NOMO-1 treated with dmso at 0.1 percent for 144 hours (cell line): ENCODE measurements around the gene ELAVL3.
"Not testable (repeated sequence)": the region's sequence is repeated elsewhere in the genome, so short reads cannot be mapped to it uniquely, and the experiment has no call there.

Experiments
- DNase-seq: peaks from one replicate; lab custom pipeline; 2025; ENCODE audit not compliant: unreplicated experiment; lab: John Stamatoyannopoulos, UW

ELAVL3 gene

DNA sequence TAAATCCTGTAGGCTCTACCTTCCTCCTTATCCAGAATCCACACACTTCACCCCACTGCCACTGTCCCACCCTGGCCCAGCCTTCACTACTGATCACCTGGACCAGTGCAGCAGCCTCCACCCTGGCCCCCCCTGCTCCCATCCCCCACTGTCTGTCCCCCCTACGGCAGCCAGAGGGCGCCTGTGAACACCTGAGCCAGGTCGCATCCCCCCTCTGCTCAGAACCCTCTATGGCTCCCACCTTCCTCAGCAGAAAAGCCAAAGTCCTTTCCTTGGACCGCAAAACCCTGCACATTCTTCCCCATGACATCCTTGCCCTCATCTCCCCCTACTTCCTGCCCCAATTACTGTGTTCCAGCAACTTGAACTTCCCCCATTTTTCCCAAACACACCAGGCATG lies 20.6 kb downstream of the ELAVL3 start:
- DNase-seq: no peak

DNA sequence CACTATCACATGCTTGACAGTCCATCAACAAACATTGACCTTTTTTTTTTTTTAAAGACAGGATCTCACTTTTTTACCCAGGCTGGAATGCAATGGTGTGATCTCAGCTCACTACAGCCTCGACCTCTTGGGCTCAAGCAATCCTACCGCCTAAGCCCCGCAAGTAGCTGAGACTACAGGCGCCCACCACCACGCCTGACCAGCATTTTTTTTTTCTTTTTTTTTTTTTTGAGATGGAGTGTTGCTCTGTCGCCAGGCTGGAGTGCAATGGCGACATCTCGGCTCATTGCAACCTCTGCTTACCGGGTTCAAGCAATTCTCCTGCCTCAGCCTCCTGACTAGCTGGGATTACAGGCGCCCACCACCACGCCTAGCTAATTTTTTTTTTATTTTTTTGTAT lies 21.9 kb downstream of the ELAVL3 start:
- not testable (repeated sequence) for DNase-seq

DNA sequence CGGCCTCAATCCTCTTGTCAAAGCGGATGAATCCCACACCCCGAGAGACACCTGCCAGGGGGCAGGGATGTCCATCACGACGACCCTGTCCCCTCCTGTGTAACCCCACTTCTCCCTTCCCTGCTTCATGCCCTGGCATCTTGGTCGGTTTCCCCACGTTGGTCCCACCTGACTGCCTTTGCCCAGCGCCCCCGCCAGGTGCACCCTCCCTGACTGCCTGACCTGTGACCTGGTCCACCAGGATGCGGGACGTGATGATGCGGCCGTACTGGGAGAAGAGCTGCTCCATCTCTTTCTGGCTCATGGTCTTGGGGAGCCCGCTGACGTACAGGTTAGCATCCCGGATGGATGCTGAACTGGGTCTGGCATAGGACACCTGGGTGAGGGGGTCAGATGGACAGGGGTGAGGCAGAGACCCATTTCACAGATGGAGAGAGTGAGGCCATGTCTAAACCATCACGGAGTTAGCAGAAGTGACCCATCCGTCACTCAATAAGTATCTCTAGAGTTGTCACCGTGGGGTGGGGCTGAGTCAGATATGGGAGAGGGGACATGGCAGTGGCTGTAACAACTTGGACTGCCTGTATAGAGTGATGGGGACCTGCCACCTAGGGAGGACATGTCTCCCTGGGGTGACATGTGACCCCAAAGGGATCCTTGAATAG lies 22.5 kb downstream of the ELAVL3 start:
- DNase-seq: no peak

DNA sequence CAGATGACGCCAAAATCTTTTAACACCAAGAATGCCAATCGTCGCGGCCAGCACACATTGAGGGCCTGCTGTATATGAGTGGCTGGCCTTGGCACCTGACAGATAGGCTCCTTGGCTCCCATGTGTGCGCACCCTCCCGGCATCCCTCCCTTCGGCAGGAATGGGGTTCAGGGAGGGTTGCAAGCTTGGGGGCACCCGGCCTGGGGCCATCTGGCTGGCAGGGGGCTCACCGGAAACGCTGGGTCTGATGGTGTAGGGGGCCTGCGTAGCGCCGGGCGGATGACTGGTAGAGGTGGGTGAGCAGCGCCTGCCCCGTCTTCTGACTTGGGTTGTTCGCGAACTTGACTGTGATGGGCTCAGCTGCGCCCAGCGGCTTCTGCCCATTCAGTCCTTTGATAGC lies 23.0 kb downstream of the ELAVL3 start:
- no peak for DNase-seq

DNA sequence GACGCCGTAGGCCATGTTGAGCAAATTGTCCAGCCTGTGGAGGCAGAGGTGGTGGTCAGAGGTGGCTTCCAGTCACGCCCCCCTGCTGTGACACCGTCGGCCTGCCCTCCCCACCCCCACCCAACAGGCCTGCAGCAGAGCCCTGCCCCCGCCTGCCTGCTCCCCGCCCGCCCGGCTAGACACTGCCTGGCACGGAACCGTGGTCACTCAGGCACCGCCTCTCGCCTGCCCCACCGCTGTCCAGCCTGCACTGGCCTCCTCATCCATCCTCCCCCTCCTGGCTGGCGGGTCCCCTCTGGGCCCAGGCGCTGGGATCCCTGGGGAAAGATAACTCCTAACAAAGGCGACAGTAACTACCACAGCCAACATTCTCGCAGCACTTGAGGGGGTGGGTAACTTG lies 23.7 kb downstream of the ELAVL3 start:
- no peak for DNase-seq

DNA sequence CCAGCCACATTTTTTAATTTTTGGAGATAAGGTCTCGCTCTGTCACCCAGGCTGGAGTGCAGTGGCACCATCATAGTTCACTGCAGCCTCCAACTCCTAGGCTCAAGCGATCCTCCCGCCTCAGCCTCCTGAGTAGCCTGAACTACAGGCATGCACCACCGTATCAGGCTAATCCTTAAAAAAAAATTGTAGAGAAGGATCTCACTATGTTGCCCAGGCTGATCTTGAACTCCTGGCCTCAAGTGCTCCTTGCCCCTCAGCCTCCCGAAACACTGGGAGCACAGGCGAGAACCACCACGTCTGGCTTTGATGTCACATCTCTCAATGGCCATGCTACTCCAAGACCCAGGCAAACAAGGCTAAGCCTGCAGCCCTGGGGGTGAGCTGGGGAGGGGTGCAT lies 24.2 kb downstream of the ELAVL3 start:
- DNase-seq: no peak

DNA sequence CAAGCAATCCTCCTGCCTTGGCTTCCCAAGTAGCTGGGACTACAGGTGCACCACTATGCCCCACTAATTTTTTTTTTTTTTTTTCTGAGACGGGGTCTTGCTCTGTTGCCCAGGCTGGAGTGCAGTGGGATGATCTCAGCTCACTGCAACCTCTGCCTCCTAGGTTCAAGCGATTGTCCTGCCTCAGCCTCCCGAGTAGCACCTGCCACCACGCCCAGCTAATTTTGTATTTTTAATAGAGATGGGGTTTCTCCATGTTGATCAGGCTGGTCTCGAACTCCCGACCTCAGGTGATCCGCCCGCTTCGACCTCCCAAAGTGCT lies 25.7 kb downstream of the ELAVL3 start:
- not testable (repeated sequence) for DNase-seq

DNA sequence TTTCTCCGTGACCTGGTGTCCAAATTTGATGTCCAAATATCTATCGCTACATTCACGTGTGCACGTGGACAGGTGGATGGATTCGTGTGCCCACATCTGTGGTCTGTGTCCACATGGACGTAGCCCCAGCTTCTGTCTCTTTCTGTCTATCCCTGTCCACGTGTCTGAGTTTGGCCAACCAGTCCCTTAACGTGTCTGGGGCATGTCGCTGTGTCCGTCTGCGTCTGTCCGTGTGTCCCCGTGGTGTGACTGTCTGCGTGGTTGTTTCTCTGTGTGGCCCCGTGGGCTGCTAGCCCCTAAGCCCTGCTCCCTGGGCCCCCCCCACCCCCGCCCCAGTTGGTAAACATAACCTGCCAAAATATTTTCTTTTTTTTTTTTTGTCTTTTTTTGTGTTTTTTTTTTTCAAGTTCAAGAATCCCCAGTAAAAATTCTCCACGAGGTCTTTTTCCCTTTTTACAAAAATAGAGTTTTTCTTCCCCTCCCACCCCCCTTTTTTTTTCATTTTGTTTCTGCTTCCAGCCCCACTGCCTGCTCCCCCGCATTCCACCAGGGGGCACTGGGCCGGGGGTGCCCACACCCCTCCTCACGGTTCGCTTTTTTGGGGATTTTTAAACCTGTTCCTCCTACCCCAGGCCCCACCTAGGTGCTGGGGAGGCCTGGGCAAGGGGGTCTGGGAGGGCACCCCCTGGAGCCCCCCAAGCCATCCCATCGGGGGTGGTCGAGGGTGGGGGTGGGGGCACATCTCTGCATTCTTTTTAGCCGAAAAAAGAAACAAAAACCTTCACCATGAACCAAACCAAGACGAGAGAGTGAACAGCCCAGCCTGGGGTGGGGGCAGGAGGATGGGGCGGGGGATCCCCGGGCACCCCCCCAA lies 27.1 kb downstream of the ELAVL3 start:
- no peak for DNase-seq

DNA sequence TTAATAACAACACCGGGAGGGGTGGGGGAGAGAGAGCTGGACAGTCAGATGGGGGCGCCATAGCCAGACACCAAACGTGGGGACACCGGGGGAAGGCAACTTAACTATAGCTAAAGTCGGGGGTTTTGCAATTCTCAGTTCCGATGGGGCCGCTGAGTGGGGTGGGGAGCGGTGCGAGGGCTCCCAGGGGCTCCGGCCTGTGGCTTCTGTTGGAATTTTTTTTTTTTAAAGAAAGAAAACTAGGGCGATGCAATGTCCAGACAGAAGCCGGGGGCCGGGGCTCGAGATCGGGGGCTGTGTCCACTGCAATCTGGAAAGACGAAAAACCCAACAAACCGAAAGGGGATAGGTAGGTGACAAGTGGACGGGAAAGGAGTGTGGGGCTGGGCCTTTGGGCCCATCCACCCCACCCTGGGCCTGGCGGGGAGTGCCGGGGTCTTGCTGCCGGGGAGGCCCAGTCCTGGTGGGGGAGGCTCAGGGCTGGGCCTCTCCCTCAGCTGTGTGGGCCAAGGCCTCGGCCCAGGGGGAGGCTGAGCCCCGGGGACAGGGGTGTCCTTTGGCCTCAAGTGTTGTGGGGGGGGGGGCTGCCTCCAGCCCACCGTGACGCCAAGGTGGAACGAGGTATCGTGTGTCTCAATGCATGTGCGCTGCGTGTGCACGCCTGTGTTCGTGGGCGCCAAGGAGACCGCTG lies 28.1 kb downstream of the ELAVL3 start:
- DNase-seq: no peak

DNA sequence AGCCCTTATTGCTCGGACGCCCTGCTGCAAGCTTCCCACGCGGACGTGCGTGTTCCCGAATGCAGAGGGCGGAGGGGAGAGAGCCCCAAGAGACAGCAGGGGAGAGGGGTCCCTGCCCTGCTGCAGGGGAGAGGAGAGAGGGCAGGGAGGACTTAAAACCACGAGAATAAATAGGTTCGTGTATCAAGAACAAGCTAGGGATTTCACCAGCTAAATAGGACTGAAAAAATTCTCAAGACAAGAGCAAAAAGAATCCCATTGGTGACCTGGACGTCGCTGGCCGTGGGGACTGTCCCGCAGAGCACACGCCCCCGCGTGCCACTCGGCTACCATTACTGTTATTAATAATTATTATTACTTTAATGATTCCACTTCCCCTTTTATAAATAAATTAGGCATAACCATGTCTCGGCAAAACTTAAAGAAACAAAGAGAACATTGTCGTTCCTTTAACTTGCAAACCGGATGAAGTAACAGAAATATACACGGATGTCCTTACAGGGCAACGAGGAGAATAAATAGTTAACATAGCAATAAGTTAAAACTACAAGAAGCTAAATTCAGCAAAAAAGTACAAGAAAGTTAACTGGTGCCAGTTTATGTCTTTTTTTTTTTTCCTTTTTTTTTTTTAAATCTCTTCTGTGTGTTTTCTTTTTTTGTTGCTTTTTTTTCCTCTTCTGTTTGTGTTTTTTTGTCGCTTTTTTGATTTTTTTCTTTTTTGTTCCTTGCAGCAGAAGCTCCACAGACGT lies 28.8 kb downstream of the ELAVL3 start:
- no peak for DNase-seq

DNA sequence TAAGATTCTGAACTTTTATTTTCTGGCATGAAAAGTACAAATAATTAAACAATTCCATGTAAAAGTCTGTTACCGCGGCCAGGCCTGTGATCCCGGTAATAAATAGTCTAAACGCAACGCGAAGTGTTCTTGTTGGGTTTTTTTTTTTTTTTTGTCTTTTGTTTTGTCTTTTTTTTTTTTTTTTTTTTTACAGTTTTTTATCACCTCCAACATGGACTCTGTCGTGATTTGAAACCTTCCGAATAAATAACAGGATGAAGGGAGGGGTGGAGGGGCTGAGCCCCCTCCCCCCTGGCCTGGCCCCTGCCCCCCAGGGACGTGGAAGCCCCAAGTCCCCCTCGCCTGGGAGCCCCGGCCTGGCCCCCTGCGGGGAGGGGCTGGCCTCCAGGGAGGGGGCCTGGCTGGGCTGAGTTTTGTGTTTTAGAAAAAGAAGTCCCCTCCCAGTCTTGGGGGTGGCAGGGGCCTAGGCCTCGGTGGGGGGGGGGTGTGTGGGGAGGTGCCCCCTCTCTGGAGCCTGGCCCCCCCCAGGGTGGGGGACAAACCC lies 29.4 kb downstream of the ELAVL3 start:
- no peak for DNase-seq

DNA sequence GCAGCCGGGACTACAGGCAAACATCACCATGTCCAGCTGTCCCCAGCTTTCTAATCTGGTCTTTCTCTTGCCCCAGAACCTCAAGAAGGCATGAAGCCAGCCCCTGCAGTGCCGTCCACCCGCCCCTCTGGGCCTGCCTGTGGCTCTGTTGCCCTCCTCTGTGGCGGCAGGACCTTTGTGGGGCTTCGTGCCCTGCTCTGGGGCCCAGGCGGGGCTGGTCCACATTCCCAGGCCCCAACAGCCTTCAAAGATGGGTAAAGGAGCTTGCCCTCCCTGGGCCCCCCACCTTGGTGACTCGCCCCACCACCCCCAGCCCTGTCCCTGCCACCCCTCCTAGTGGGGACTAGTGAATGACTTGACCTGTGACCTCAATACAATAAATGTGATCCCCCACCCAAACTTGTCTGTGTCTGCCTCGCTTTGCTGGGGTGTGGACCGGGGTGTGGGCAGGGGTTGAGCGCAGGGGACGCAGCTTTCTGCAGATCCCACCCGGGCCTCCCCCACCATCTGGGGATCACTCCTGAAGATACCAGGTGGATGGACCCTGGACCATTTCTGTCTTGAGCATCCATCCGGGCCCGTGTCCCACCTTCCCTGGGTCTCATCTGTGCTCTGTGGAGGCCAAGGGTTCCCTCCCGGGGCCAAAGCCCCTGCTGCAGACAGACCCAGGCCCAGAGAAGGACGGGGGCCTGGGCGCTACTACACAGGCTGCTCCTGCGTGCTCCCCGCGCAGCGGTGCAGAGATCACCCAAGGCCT lies 30.1 kb downstream of the ELAVL3 start:
- no peak for DNase-seq

DNA sequence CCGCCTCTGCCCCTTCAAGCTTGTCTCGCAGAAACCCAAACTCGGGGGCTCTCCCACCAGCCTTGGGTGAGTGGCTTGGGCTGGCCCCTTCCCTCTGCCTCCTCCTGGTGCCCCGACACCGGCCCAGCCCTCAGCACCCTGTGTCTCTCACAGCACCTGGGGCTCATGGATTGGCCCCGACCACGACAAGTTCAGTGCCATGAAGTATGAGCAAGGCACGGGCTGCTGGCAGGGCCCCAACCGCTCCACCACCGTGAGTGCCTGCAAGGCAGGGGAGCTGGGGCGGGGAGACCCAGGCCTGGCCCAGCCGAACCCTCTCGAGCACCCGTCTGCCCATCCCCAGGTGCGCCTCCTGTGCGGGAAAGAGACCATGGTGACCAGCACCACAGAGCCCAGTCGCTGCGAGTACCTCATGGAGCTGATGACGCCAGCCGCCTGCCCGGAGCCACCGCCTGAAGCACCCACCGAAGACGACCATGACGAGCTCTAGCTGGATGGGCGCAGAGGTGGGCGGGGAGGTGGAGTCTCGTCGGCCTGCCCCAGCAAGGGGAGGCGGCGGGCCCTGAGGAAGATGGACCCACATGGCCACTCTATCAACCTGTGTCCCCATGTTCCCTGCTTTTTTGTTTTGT lies 31.8 kb downstream of the ELAVL3 start:
- no peak for DNase-seq

DNA sequence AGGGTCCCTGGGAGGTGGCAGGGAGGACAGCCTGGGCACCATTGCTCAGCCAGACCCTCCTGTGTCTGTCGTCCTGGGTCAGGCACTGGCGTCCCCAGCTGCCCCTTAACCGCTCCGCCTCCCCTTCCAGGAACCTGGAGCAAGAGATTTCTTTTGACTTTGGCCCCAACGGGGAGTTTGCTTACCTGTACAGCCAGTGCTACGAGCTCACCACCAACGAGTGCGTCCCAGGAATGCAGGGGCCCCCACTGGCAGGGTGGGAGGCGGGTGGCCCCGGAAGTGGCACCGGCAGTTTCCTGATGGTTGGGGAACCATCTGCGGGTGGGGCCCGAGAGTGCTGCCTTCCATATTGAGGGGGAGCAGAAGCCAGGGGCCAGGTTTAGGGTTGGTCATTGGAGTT lies 32.4 kb downstream of the ELAVL3 start:
- no peak for DNase-seq

DNA sequence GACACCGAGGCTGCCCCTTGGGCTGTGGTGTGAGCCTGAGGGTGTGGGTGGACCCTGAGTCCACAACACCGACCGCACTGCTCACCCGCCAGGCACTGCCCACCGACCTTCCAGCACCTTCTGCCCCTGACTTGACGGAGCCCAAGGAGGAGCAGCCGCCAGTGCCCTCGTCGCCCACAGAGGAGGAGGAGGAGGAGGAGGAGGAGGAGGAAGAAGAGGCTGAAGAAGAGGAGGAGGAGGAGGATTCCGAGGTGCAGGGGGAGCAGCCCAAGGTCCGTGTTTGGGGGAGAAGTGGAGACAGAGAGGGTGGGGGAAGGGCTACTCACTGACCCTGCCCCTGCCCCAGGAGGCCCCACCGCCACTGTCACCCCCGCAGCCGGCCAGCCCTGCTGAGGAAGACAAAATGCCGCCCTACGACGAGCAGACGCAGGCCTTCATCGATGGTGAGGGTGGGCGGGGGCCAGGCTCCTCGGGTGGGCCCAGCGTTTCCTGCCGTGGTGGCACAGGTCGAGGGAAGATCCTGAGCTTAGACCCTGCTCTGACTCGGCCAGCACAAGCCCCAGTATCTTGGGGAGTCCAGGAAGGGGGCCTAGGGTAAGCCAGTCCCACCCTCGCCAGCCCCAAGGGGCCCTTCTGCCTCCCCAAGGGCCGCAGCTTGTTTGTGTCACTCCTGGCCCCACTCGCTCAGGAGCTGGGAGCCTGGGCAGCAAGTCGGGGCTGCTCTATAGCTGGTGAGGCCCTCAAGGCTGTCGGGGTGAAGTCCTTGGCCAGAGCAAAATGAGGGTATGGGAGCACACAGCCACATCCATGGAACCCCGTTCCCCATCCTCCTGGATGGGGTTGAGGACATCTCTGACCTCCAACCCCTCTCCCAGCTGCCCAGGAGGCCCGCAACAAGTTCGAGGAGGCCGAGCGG lies 33.2 kb downstream of the ELAVL3 start:
- DNase-seq: no peak

DNA sequence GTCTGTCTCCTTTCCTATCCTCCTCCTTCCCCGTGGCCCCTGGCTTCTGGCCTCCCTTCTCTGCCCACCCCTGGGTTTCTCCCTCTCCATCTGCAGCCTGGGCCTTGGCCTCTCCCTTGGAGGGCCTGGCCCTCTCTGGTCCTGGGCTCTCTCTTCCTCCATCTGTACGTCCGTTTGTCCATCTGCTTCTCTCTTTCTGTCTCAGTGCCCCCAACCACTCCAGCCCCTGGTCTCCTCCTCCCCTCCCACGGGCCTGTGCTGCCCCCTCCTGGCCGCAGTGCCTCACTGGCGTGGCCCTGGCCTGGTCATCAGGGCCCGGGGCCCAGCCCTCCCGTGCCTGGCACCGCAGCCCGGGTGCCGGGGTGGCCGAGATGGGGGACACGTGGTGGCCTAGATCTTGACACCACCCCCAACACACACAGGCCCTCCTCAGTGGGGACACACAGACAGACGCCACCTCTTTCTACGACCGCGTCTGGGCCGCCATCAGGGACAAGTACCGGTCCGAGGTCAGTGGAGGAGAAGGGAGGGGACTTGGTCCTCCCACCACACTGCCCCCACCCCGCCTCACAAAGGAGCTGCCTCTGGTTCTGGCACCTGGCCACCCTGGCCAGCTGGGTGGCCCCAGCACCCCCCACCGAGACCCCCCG lies 34.1 kb downstream of the ELAVL3 start:
- DNase-seq: no peak

DNA sequence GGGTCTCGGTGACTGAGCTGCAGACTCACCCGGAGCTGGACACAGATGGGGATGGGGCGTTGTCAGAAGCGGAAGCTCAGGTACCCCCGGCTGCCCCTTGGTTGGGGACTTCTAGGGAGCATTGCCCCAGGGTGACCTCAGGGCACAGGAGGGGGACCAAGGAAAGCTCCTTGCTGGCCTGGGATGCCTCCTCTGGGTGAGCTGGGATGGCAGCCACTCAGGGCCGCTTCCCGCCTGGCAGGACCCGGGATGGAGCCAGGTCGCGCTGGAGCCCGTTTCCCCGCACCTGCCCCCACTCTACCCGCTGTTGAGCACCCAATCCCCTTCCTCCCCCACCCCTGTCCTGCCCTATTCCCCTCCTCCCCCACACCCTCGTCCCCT lies 34.6 kb downstream of the ELAVL3 start:
- no peak for DNase-seq

DNA sequence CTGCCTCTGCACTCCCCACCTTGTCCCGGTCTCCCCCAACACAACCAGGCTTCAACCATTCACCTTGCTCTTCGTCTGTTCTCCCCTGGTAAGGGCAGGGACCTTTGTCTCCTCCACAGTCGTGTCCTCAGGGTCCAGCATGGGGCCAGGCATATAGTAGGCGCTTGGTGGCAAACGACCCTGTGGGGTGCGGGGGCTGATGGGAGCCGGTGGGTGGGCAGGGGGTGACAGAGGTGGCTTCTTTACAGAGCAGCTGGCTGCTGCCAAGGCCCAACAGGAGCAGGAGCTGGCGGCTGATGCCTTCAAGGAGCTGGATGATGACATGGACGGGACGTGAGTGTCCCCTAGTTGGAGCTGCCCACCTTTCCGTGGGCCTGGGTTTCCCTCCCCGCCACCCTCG lies 35.7 kb downstream of the ELAVL3 start:
- no peak for DNase-seq
